Naive thymus-derived CD4-positive, alpha-beta T cell (primary cell): ENCODE data around the gene UCHL5. TPM values are rescaled to one million over a fixed set of nuclear protein-coding genes. Genes with fewer than 3 reads are reported as not detected.

Source experiments
- ATAC-seq: fragments of 150-1000 bp; cut with Tn5 transposase; 2 replicates; pipeline ENCODE4 v1.10.0; 2021; ENCODE audit warnings: mild to moderate bottlenecking, moderate library complexity
- CTCF ChIA-PET: fragments of 350-600 bp; sonication (Branson Sonifier 250); formaldehyde crosslinking; loops from one replicate; lab custom pipeline; 2021; ENCODE audit warnings: antibody characterized with exemption; lab: Charles Lee
- POLR2A ChIA-PET: fragments of 350-600 bp; sonication (Branson Sonifier 250); formaldehyde crosslinking; loops from one replicate; lab custom pipeline; 2021; ENCODE audit warnings: antibody characterized with exemption, inconsistent platforms; lab: Charles Lee
- DNase-seq, 9 donors: peaks; one replicate each; pipeline versions ENCODE4 v3.0.0 to v3.0.0-alpha.2; 2020 to 2022; ENCODE audit warnings: mixed read lengths in 1 of 9
- H3K27ac ChIP-seq: one replicate; pipeline ENCODE4 v1.7.0; 2013; ENCODE audit warnings: mild to moderate bottlenecking, low read depth, low read length, moderate library complexity
- H3K27me3 ChIP-seq, 2 donors: one replicate each; pipeline ENCODE4 v1.7.0; 2013; ENCODE audit warnings: low read length in 2 of 2, mild to moderate bottlenecking in 2 of 2, moderate library complexity in 2 of 2; ENCODE audit not compliant: control insufficient read depth in 2 of 2, insufficient read depth in 2 of 2
- H3K36me3 ChIP-seq, 3 experiments: 1 replicate in 2 of 3; 2 replicates in 1 of 3; pipeline ENCODE4 v1.7.0; 2013; ENCODE audit warnings: low read length in 3 of 3, mild to moderate bottlenecking in 3 of 3, moderate library complexity in 1 of 3; ENCODE audit not compliant: insufficient read depth in 3 of 3, control insufficient read depth in 2 of 3
- H3K4me1 ChIP-seq, 2 donors: one replicate each; pipeline ENCODE4 v1.7.0; 2013; ENCODE audit warnings: low read length in 2 of 2, mild to moderate bottlenecking in 2 of 2, moderate library complexity in 1 of 2; ENCODE audit not compliant: control insufficient read depth in 2 of 2, insufficient read depth in 2 of 2
- H3K4me3 ChIP-seq: 2 replicates; pipeline ENCODE4 v1.7.0; 2013; ENCODE audit warnings: mild to moderate bottlenecking, low read length
- H3K9me3 ChIP-seq, 3 experiments: 1 replicate in 2 of 3; 2 replicates in 1 of 3; pipeline ENCODE4 v1.7.0; 2013; ENCODE audit warnings: low read length in 3 of 3; ENCODE audit not compliant: control insufficient read depth in 2 of 3
- H3K27ac Mint-ChIP-seq, 9 donors: one replicate each; pipeline ENCODE4 v1.8.0; 2020 to 2022; ENCODE audit warnings: mixed read lengths in 9 of 9, mild to moderate bottlenecking in 8 of 9, moderate library complexity in 5 of 9, inconsistent platforms in 2 of 9
- H3K27me3 Mint-ChIP-seq, 5 donors: one replicate each; pipeline ENCODE4 v1.8.0; 2021 to 2022; ENCODE audit warnings: mixed read lengths in 5 of 5, mild to moderate bottlenecking in 1 of 5
- H3K36me3 Mint-ChIP-seq, 5 donors: one replicate each; pipeline ENCODE4 v1.8.0; 2020 to 2022; ENCODE audit warnings: mixed read lengths in 5 of 5, mild to moderate bottlenecking in 3 of 5, inconsistent platforms in 1 of 5
- H3K4me1 Mint-ChIP-seq, 7 donors: one replicate each; pipeline ENCODE4 v1.8.0; 2020 to 2022; ENCODE audit warnings: mixed read lengths in 7 of 7, mild to moderate bottlenecking in 3 of 7, inconsistent platforms in 1 of 7
- H3K4me3 Mint-ChIP-seq, 10 donors: one replicate each; pipeline ENCODE4 v1.8.0; 2020 to 2022; ENCODE audit warnings: mild to moderate bottlenecking in 10 of 10, mixed read lengths in 10 of 10, moderate library complexity in 6 of 10, inconsistent platforms in 2 of 10
- H3K9me3 Mint-ChIP-seq, 11 donors: one replicate each; pipeline ENCODE4 v1.8.0; 2020 to 2022; ENCODE audit warnings: mixed read lengths in 11 of 11, mild to moderate bottlenecking in 4 of 11, inconsistent platforms in 1 of 11, moderate library complexity in 1 of 11
- intact Hi-C, 2 donors: fragments of 100-400 bp; cut with micrococcal nuclease; formaldehyde crosslinking; loops; one replicate each; pipeline ENCODE4 v1.15.1; 2023
- polyA plus RNA-seq, 2 donors: library from polyadenylated mRNA; unstranded; fragments of 300-500 nt; fragmentation: Illumina TruSeq; gene quantifications; one replicate each; pipeline ENCODE4 v1.2.3, GENCODE V29; 2021
- total RNA-seq, 6 experiments: library from RNA in 5 of 6; stranded (reverse) in 5 of 6; gene quantifications; 1 replicate in 5 of 6; 2 replicates in 1 of 6; pipeline ENCODE4 v1.2.3 and lab custom pipeline; 2021 to 2026

Gene UCHL5
- total and polyA plus RNA-seq, 7 experiments from 2014 or later: 20.2 to 58.2 (median 37.4) TPM

DNA sequence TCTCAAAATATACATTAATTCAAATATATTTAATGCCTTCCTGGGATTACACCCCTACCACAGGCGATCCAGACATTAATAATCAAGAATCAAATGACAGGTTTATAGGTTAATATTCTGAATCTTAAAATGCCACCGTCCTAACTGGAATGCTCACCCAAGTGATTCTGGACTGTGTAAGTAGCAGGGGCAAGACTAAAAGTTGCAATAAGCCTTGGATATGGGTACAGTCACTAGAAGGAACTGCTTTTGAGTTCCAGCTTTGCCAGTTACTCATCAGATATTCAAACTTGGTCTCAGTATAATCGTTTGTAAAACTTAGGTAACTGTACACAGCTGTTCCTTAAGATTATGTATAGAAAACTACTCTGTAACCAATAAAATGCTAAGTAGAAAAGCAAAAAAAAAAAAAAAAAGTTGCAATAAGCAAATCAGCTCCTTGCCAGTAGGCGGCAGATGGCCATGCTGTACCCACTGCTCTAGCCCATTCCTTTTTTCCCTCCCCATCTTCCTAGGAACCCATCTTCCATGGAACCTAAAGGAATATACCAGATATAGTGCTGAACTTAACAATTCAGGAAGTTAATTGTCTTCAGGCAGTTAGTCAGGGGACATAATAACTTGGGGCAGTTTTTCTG lies 10.7 kb upstream of the UCHL5 start:
- peaks cover 8 to 25% of the 10 kb centered on the region in 2 donors for H3K4me1 ChIP-seq
- no peak overlapping the region for H3K27ac ChIP-seq
- ChIA-PET POLR2A (interaction anchor here (1.5 to 1.6 kb wide), 2 partner anchors 8 to 11 kb away, joined by 4 to 6 read pairs; partner anchors contain the start of genes RO60 and UCHL5), CTCF (no interaction called here)
- H3K27me3 ChIP-seq: no peaks in the 10 kb centered on the region
- no peaks in the 10 kb centered on the region for H3K9me3 ChIP-seq
- H3K4me1 Mint-ChIP-seq: peaks cover 31 to 69% (median 57%) of the 10 kb centered on the region in 7 donors
- H3K27me3 Mint-ChIP-seq: no peaks in the 10 kb centered on the region
- H3K36me3 Mint-ChIP-seq: peaks cover 0 to 22% (median 14%) of the 10 kb centered on the region in 5 donors
- H3K27ac Mint-ChIP-seq: peak overlapping the region in 8 of 9 donors; percentile 5 to 83 (median 72)
- intact Hi-C loops: loop anchor here (1.0 to 10.0 kb wide), 3 partner anchors 11 to 1225 kb away; partner anchors contain the start of genes RO60 (in 1 of the 2) and UCHL5 (in 1 of the 2)
- H3K9me3 Mint-ChIP-seq: peaks cover 0 to 1% (median 0%) of the 10 kb centered on the region in 11 donors
- peak overlapping the region in 2 of 10 donors; percentile 3 to 30 for H3K4me3 Mint-ChIP-seq
- H3K4me3 ChIP-seq: no peak overlapping the region
- DNase-seq: no peak
- ATAC-seq: peak; percentile 27
- H3K36me3 ChIP-seq: no peaks in the 10 kb centered on the region

DNA sequence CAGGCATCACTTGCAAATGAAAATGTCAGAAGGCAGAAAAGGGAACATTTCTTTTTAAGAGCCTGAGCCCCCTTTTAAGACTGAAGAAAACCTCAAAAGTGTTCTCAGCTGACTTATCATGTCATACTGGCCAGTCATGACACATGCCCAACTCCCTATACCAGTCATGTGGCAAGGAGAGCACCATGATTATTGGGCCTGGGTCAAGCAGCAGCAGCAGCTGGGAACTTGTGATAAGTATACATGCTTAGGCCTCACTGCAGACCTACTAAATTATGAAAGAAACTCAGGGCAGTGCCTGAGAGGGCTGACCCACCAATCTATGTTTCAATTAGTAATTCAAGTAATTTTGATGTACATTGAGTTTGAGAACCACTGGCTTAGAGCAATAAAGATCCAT lies 8.9 kb upstream of the UCHL5 start:
- H3K27ac ChIP-seq: peak overlapping the region; percentile 3

DNA sequence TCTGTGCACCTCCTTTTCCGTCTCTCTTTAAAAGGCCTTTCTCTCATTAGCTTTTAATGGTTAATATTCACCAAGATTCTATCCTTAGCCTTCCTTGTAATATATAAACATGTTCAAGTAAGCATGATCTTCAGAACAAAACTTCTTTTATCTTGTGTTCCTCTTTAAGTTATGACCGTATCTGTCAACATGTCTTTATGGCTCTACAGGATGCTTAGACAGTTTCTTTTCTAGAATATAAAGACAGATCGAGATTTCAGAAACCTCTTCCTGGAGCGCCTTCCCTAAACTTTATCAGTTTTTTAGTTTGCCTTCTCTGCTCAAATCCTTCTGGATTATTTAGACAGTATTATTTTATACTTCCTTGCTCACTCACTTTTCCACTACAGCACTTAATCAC lies 7.4 kb upstream of the UCHL5 start:
- Mint-ChIP-seq H3K9me3 (peaks cover 0 to 6% (median 0%) of the 10 kb centered on the region in 11 donors), H3K36me3 (peaks cover 0 to 14% (median 11%) of the 10 kb centered on the region in 5 donors), H3K27ac (peak overlapping the region in 8 of 9 donors; percentile 16 to 79 (median 44)), H3K4me1 (peaks cover 46 to 89% (median 76%) of the 10 kb centered on the region in 7 donors), H3K4me3 (peak overlapping the region in 3 of 10 donors; percentile 0 to 23 (median 8)), H3K27me3 (no peaks in the 10 kb centered on the region)
- Histone ChIP-seq H3K36me3 (no peaks in the 10 kb centered on the region), H3K27me3 (no peaks in the 10 kb centered on the region), H3K4me3 (no peak overlapping the region), H3K4me1 (peaks cover 8 to 25% of the 10 kb centered on the region in 2 donors), H3K9me3 (no peaks in the 10 kb centered on the region), H3K27ac (peak overlapping the region; percentile 15)
- CTCF ChIA-PET: no interaction called here
- POLR2A ChIA-PET: no interaction called here
- no peak for ATAC-seq
- intact Hi-C loops: loop anchor here (10.0 kb wide), 2 partner anchors 988 to 1228 kb away; no protein-coding TSS in a partner anchor
- no peak for DNase-seq

More for the DNA sequence above, 8.9 kb upstream of the UCHL5 start:
- H3K36me3 ChIP-seq: no peaks in the 10 kb centered on the region
- Mint-ChIP-seq H3K4me1 (peaks cover 40 to 83% (median 70%) of the 10 kb centered on the region in 7 donors), H3K27ac (peak overlapping the region in 7 of 9 donors; percentile 67 to 83 (median 79)), H3K27me3 (no peaks in the 10 kb centered on the region), H3K4me3 (peak overlapping the region in 1 of 10 donors; percentile 23), H3K36me3 (peaks cover 0 to 18% (median 13%) of the 10 kb centered on the region in 5 donors), H3K9me3 (peaks cover 0 to 1% (median 0%) of the 10 kb centered on the region in 11 donors)
- H3K4me1 ChIP-seq: peaks cover 8 to 25% of the 10 kb centered on the region in 2 donors
- no peaks in the 10 kb centered on the region for H3K27me3 ChIP-seq
- intact Hi-C loops: loop anchor here (10.0 kb wide), 2 partner anchors 987 to 1227 kb away; no protein-coding TSS in a partner anchor
- H3K9me3 ChIP-seq: no peaks in the 10 kb centered on the region
- ChIA-PET POLR2A (no interaction called here), CTCF (no interaction called here)
- ATAC-seq: no peak
- no peak overlapping the region for H3K4me3 ChIP-seq
- DNase-seq: no peak

DNA sequence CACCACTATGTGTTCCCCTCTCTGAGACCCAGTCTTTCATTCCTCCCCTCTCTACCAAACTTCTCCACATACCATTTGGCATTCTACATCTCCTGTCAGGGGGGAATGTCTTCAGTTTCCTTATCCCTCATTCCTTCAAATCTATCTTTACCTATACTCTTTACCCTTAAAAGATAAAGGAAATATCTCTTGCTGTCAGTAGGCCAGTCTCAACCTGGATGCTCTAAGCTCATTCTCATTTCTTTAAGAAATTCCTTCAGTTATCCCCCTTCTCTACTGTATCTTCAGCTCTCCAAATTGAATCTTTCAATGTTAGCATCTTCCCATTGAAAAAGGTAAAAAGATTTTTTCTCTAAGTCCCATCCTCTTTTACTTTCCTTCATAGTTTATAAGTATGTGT lies 6.8 kb upstream of the UCHL5 start:
- H3K4me1 ChIP-seq: peaks cover 13 to 25% of the 10 kb centered on the region in 2 donors
- POLR2A ChIA-PET: no interaction called here

DNA sequence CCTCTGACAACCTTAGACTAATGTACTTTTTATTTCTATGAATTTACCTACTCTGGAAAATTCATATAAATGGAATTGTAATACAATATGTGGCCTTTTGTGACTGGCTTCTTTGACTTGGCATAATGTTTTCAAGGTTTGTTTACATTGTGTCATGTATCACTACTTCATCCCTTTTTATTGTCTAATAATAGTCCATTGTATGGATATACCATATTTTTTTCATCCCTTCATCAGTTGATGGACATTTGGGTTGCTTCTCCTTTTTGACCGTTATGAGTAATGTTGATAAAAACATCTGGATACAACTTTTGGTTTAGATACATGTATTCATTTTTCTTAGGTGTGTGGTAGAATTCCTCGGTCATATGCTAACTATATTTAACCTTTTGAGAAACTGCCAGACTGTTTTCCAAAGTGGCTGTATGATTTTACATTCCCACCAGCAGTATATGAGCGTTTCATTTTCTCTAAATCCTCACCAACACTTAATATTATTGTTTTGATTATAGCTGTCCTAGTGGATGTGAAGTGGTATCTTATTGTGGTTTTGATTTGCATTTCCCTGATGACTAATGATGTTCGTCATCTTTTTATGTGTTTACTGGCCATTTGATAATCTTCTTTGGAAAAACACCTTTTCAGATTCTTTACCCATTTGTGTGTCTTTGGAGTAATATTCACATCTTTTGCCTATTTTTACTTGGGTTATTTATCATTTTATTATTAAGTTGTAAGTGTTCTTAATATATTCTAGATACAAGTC lies 3.7 kb upstream of the UCHL5 start:
- Histone ChIP-seq H3K27ac (no peak overlapping the region), H3K36me3 (peaks cover 0 to 5% (median 0%) of the 10 kb centered on the region in 3 experiments), H3K9me3 (no peaks in the 10 kb centered on the region), H3K27me3 (no peaks in the 10 kb centered on the region), H3K4me1 (peaks cover 16 to 27% of the 10 kb centered on the region in 2 donors), H3K4me3 (no peak overlapping the region)
- Mint-ChIP-seq H3K36me3 (peaks cover 0 to 16% (median 7%) of the 10 kb centered on the region in 5 donors), H3K27me3 (no peaks in the 10 kb centered on the region), H3K27ac (peak overlapping the region in 2 of 9 donors; percentile 8 to 35), H3K4me3 (no peak overlapping the region), H3K4me1 (peaks cover 51 to 87% (median 75%) of the 10 kb centered on the region in 7 donors), H3K9me3 (peaks cover 0 to 6% (median 0%) of the 10 kb centered on the region in 11 donors)
- DNase-seq (no peak), ATAC-seq (no peak)
- intact Hi-C loops: loop anchor here (10.0 kb wide), 2 partner anchors 992 to 1232 kb away; no protein-coding TSS in a partner anchor
- POLR2A ChIA-PET: interaction anchor here (1.0 kb wide), 1 partner anchor 7 kb away, joined by 4 read pairs; no protein-coding TSS in a partner anchor
- CTCF ChIA-PET: no interaction called here

More for the DNA sequence above, 6.8 kb upstream of the UCHL5 start:
- Mint-ChIP-seq H3K27ac (peak overlapping the region in 8 of 9 donors; percentile 12 to 79 (median 56)), H3K36me3 (peaks cover 0 to 16% (median 11%) of the 10 kb centered on the region in 5 donors), H3K4me1 (peaks cover 45 to 90% (median 77%) of the 10 kb centered on the region in 7 donors), H3K27me3 (no peaks in the 10 kb centered on the region), H3K4me3 (peak overlapping the region in 2 of 10 donors; percentile 4 to 8), H3K9me3 (peaks cover 0 to 6% (median 0%) of the 10 kb centered on the region in 11 donors)
- no peak for DNase-seq
- Histone ChIP-seq H3K4me3 (no peak overlapping the region), H3K27ac (peak overlapping the region; percentile 15), H3K36me3 (no peaks in the 10 kb centered on the region), H3K27me3 (no peaks in the 10 kb centered on the region), H3K9me3 (no peaks in the 10 kb centered on the region)
- no peak for ATAC-seq
- intact Hi-C loops: loop anchor here (10.0 kb wide), 2 partner anchors 989 to 1229 kb away; no protein-coding TSS in a partner anchor
- CTCF ChIA-PET: no interaction called here

DNA sequence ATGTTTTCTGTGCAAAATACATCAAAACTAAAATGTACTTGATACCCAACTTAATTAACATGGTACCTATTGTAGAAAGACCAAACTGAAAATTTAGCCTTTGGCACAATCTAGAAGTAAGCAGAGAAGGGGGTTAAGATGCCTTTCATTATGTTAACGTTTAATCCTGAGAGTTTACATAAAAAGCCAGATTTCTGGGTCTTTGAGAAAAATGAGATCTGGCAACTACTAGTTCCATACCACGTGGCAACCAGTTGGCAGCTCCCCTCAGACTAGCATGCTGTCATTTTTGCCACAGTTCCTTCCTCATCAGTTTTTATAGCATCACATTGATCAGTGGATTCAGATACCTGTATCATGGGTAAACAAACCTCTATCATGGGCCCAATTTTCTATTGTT lies 1.8 kb upstream of the UCHL5 start:
- CTCF ChIA-PET: interaction anchor here (0.7 kb wide), 1 partner anchor 869 kb away, joined by 3 read pairs; no protein-coding TSS in a partner anchor
- peak overlapping the region; percentile 1 to 99 (median 57) for H3K27ac Mint-ChIP-seq
- H3K4me1 ChIP-seq: peaks cover 22 to 30% of the 10 kb centered on the region in 2 donors

More for the DNA sequence above, 1.8 kb upstream of the UCHL5 start:
- H3K4me3 ChIP-seq: peak overlapping the region; percentile 96
- Mint-ChIP-seq H3K9me3 (peaks cover 0 to 6% (median 0%) of the 10 kb centered on the region in 11 donors), H3K4me1 (peaks cover 56 to 84% (median 77%) of the 10 kb centered on the region in 7 donors), H3K27me3 (no peaks in the 10 kb centered on the region), H3K4me3 (peak overlapping the region; percentile 68 to 100 (median 98)), H3K36me3 (peaks cover 0 to 13% (median 7%) of the 10 kb centered on the region in 5 donors)
- no peak for ATAC-seq
- no peaks in the 10 kb centered on the region for H3K9me3 ChIP-seq
- intact Hi-C loops: loop anchor here (10.0 kb wide), 2 partner anchors 994 to 1234 kb away; no protein-coding TSS in a partner anchor
- DNase-seq: peak in 1 of 9 donors; percentile 20
- no peaks in the 10 kb centered on the region for H3K27me3 ChIP-seq
- peak overlapping the region; percentile 89 for H3K27ac ChIP-seq
- POLR2A ChIA-PET: interaction anchor here (0.7 to 1.7 kb wide), 4 partner anchors 61 to 253 kb away, joined by 3 to 4 read pairs (median 4); partner anchors contain the start of gene CDC73
- H3K36me3 ChIP-seq: peaks cover 0 to 5% (median 0%) of the 10 kb centered on the region in 3 experiments
